Measurements from ENCODE around the gene BABAM2. TPM values are rescaled to one million over a fixed set of nuclear protein-coding genes. Genes with fewer than 3 reads are reported as not detected.
A peak's percentile ranks its signal among the peaks of the same experiment; 100 is the strongest.
"Not testable (repeated sequence)": the region's sequence is repeated elsewhere in the genome, so short reads cannot be mapped to it uniquely, and the experiment has no call there.

BABAM2 gene
- polyA plus RNA-seq, 3 donors, result 50.8 to 57.8 (median 56.1) TPM

DNA sequence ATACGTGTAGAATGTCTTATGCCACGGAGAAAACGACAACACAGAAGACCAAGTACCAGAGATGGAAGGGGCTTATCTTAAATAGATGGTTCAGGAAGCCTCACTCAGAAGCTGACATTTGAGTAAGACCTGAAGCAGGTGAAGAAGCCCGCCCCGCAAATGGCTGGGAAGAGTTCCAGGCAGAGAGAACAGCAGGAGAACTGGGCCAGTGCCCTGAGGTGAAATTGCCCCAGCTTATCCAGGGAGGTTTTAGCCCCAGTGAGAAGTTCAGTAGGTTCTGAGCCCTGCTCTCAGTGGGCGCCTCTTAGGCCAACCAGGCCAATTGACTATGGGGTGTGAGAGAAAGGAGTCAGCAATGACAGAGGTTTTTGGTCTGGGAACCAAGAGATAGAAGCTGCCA is 336.0 kb downstream of the BABAM2 start:
- no peak for DNase-seq (ENCODE audit: extremely low read depth in 1 of 11, low read depth in 9 of 11, low spot score in 4 of 11)

DNA sequence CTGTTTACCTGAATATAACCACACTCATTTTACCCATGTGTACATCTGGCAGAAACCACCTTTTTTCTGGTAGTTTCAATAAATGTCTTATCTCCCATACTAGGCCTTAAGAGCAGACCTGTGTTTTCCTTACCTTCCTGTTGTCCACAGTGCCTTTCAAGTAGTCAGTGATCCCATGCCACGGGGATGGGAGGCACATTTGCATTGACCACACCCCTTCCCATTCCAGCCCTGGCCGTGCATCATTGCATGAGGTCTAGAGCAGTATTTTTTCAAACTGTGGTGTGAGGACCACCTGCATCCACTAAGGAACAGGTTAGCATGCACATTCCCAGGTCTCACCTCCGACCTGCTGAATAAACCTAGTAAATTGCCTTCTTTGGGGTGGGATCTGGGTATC is 337.0 kb downstream of the BABAM2 start:
- no peak for DNase-seq (ENCODE audit: extremely low read depth in 1 of 11, low read depth in 9 of 11, low spot score in 4 of 11)

DNA sequence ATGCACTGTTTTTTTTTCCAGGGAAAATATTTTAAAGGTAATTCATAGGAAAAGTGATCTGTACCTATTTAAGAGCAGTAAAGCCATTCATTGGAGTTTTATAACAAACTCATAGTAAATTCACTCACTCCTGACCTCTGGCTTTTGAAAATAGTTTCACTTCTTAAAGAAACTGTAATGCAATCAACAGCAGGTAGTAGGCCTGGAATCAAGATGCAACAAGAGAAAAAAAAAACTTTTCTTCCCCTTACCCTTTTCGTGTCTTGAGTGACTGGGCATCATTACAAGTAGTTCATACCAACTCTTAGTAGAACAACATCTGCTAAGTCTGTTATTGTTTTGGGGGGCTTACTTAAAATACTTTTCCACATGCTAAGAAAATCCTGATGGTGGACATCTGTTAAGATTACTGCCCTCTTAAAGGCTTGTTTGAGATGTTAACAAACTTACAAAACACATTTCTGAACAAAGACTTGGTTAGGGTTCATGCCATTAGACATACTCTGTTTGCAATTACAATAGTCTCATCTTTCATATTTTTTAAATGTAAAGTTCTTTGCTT is 338.0 kb downstream of the BABAM2 start:
- no peak for DNase-seq (ENCODE audit: extremely low read depth in 1 of 11, low read depth in 9 of 11, low spot score in 4 of 11)

DNA sequence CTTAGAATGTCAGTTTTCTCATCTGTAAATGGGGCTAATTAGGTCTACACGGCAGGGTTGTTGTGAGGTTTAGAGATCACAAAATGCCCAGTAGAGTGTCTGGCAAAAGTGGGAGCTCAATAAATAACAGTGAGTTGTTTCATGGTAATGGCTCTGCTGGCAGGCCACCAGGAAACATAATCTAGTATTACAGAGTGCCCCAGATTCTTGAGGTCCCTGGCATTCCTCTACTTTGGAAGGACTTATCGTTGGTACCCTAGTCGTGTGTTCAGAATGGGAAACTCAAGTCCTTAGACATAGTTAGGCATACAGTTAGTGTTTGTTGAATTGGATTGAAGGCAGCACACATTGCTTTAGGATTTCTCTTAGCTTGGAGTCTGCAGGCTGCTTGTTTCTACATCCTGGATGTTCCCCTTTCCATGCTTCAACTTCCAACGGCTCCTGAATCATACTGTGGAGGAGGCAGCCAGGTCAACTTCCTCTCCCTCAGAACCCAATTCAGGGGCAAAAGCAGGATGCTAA is 340.6 kb downstream of the BABAM2 start:
- no peak for DNase-seq (ENCODE audit: extremely low read depth in 1 of 11, low read depth in 9 of 11, low spot score in 4 of 11)

DNA sequence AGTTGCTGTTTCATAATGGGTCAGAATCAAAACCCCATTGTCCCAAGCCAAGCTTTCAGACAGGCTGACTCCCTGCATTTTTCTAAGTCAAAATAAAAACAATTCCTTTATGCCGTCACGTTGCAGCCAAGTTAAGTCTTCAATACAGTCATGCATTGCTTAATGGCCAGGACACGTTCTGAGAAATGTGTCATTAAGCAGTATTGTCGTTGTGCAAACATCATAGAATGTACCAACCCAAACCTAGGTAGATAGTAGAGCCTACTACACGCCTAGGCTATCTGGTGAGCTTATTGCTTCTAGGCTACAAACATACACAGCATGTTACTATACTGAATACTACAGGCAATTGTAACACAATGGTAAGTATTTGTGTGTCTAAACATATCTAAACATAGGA is 341.8 kb downstream of the BABAM2 start:
- no peak for DNase-seq (ENCODE audit: extremely low read depth in 1 of 11, low read depth in 9 of 11, low spot score in 4 of 11)

GRCh38 chr2:28233164-28233676 is 342.7 kb downstream of the BABAM2 start:
- peak in 5 of 11 donors; percentile 10 to 28 (median 16) for DNase-seq (ENCODE audit: extremely low read depth in 1 of 11, low read depth in 9 of 11, low spot score in 4 of 11)

GRCh38 chr2:28234807-28235206 is 344.3 kb downstream of the BABAM2 start:
- DNase-seq (ENCODE audit: extremely low read depth in 1 of 11, low read depth in 9 of 11, low spot score in 4 of 11), result no peak

DNA sequence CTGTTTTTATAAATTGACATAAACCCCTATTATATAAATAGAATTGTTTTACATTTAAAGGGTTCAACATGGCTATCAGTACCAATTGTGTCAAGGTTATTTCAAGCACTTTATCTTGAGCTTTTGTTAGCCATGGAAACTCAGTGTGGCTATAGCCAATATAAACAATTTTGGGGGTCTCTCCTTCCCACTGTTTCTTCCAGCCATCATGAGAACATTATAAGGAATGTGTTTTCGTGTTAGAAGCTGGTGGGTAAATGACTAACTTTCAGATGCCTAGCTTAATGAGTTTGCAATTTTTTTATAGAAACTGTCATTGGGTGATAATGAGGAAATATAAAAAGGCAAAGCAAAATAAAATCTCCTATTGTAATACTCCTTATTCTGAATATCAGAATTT is 348.7 kb downstream of the BABAM2 start:
- DNase-seq (ENCODE audit: extremely low read depth in 1 of 11, low read depth in 9 of 11, low spot score in 4 of 11), result no peak

DNA sequence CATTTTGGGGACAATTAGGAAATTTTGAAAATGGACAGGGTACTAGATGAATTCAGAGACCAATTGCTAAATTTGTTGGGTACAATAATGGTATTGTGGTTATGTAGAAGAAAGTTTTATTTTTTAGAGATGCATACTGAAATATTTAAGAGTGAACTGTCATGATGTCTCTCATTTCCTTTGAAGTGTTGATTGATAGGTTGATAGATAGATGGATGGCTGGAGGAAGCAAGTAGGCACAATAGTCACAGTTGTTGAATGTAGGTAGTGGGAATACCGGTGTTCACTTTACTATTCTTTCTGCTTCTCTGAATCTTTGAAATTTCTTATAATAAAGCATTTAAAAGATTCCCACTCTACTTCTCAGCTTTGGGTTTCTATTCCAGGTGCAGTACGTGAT is 350.4 kb downstream of the BABAM2 start:
- DNase-seq (ENCODE audit: extremely low read depth in 1 of 11, low read depth in 9 of 11, low spot score in 4 of 11), result no peak

- DNase-seq (ENCODE audit: extremely low read depth in 1 of 11, low read depth in 9 of 11, low spot score in 4 of 11), result no peak
These were observed 356.8 kb downstream of the BABAM2 start for GRCh38 chr2:28247290-28247689.

- DNase-seq (ENCODE audit: extremely low read depth in 1 of 11, low read depth in 9 of 11, low spot score in 4 of 11), result no peak
These were observed 357.2 kb downstream of the BABAM2 start for GRCh38 chr2:28247734-28248133.

DNA sequence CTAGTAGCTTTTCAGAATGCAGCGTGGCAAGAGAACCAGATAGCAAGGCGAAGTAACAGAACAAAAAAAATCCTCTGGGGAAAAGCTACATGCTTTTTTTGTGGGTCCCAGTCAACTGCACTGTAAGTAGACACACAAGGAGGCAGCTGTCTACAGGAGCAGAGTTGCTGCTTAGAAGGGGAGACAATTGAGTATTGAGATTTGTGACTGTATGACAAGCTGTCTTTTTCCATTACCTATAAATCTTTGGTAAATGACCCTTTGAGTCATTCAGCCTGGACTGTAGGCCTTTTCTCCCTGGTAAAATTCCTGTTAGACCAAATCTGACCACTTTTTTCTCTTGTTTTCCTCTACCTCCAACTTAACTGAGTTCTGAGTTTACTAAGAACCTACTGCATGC is 358.0 kb downstream of the BABAM2 start:
- DNase-seq (ENCODE audit: extremely low read depth in 1 of 11, low read depth in 9 of 11, low spot score in 4 of 11), result no peak

- no peak for DNase-seq (ENCODE audit: extremely low read depth in 1 of 11, low read depth in 9 of 11, low spot score in 4 of 11)
These were observed 359.5 kb downstream of the BABAM2 start for GRCh38 chr2:28250006-28250405.

DNA sequence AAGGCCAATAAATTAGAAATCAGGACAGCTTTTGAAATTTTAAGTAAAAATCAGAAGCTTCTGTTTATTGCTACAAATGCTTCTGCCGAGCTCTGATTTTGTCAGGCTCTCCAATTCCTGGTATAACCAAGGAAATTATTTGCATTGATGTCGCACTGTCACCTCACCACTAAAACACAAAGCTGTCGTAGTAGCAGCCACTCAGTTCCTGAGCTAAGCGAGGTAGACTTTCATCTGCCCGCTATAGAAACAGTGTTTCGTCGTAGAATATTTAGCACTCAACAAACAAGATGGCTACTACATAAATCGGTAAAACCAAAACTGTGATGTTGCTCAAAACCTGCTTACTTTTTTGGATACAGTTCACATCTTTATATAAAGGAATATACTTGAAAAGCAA is 360.8 kb downstream of the BABAM2 start:
- DNase-seq (ENCODE audit: extremely low read depth in 1 of 11, low read depth in 9 of 11, low spot score in 4 of 11), result no peak

GRCh38 chr2:28252311-28252710 is 361.8 kb downstream of the BABAM2 start:
- no peak for DNase-seq (ENCODE audit: extremely low read depth in 1 of 11, low read depth in 9 of 11, low spot score in 4 of 11)

GRCh38 chr2:28253543-28253942 is 363.0 kb downstream of the BABAM2 start:
- no peak for DNase-seq (ENCODE audit: extremely low read depth in 1 of 11, low read depth in 9 of 11, low spot score in 4 of 11)

GRCh38 chr2:28255231-28255630 is 364.7 kb downstream of the BABAM2 start:
- not testable (repeated sequence) for DNase-seq (ENCODE audit: extremely low read depth in 1 of 11, low read depth in 9 of 11, low spot score in 4 of 11)

DNA sequence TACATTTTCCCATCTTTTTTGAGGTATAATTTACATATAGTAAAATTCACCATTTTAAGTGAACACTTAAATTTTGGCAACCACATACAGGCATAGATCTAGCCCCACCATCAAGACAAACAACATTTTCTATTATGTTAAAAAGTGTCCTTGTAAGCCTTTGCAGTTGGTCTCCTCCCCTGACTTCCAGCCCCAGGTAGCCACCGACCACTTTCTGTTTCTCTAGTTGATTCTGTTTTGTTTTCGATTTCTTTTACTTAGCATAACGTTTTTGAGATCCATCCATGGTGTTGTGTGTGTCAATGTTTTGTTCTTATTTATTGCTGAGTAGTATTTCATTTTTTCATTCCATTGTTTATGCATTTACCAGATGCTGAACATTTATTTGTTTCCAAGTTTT is 366.7 kb downstream of the BABAM2 start:
- no peak for DNase-seq (ENCODE audit: extremely low read depth in 1 of 11, low read depth in 9 of 11, low spot score in 4 of 11)

- DNase-seq (ENCODE audit: extremely low read depth in 1 of 11, low read depth in 9 of 11, low spot score in 4 of 11), result not testable (repeated sequence)
These were observed 368.7 kb downstream of the BABAM2 start for GRCh38 chr2:28259226-28259625.

GRCh38 chr2:28263690-28264089 is 373.2 kb downstream of the BABAM2 start:
- DNase-seq (ENCODE audit: extremely low read depth in 1 of 11, low read depth in 9 of 11, low spot score in 4 of 11), result no peak

DNA sequence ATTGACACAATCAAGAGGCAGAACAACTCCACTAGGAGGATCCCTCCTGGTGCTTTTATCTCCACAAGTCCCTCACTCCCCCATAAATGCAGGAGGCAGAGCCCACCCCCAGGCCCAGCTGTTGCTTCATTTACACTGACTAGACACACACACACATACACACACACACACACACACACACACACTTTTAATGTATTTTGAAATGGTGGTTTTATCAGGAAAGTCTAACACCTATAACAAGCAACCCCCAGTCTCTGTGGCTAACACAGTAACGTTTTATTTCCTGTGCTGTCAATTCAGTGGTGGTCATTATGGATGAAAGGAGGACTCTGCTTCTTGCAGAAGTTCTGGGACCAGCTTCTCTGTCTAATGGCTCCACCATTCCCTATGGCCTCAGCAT is 376.8 kb downstream of the BABAM2 start:
- no peak for DNase-seq (ENCODE audit: extremely low read depth in 1 of 11, low read depth in 9 of 11, low spot score in 4 of 11)

Measured in renal cortex interstitium (tissue), 11 donors.